B cell (primary cell): Measurements from ENCODE around the gene CARHSP1. TPM values are rescaled to one million over a fixed set of nuclear protein-coding genes. Genes with fewer than 3 reads are reported as not detected.

ENCODE experiments used
- ATAC-seq: fragments of 200-7000 bp; cut with Tn5 transposase; one replicate; pipeline ENCODE4 v1.10.0; 2021; ENCODE audit warnings: low read depth, mild to moderate bottlenecking, moderate number of reproducible peaks, moderate library complexity
- CTCF ChIA-PET: fragments of 350-600 bp; sonication (Branson Sonifier 250); formaldehyde crosslinking; loops from one replicate; lab custom pipeline; 2021; ENCODE audit warnings: antibody characterized with exemption, inconsistent platforms; lab: Charles Lee
- POLR2A ChIA-PET: fragments of 350-600 bp; sonication (Branson Sonifier 250); formaldehyde crosslinking; loops from one replicate; lab custom pipeline; 2021; ENCODE audit warnings: antibody characterized with exemption; lab: Charles Lee
- DNase-seq: peaks from one replicate; pipeline ENCODE4 v3.0.0; 2013
- H2AFZ ChIP-seq: 2 replicates; pipeline ENCODE4 v1.6.1; 2012; ENCODE audit warnings: mild to moderate bottlenecking, low read depth, low read length; ENCODE audit not compliant: insufficient read depth, poor library complexity, severe bottlenecking
- H3K27ac ChIP-seq, 2 donors: 1 replicate in 1 of 2; 2 replicates in 1 of 2; pipeline ENCODE4 v1.5.1; 2012 to 2013; ENCODE audit warnings: low read length in 2 of 2, mild to moderate bottlenecking in 2 of 2, moderate library complexity in 1 of 2
- H3K27me3 ChIP-seq, 4 experiments: fragments of 200-600 bp in 1 of 4; sonication (generic) in 1 of 4; replicated peaks in 1 of 4; 1 replicate in 2 of 4; 2 replicates in 2 of 4; pipeline versions ENCODE4 v1.6.1 to v1.7.0; 2013 to 2016; ENCODE audit warnings: low read length in 3 of 4, mild to moderate bottlenecking in 2 of 4, mixed read lengths in 1 of 4, moderate library complexity in 1 of 4; ENCODE audit not compliant: insufficient read depth in 4 of 4, control insufficient read depth in 3 of 4; ENCODE audit errors: control extremely low read depth in 1 of 4
- H3K36me3 ChIP-seq, 2 experiments: replicated peaks in 1 of 2; 1 replicate in 1 of 2; 2 replicates in 1 of 2; pipeline versions ENCODE4 v1.6.1 to v1.7.1; 2013; ENCODE audit warnings: low read length in 1 of 2; ENCODE audit not compliant: insufficient read depth in 2 of 2, control insufficient read depth in 1 of 2; ENCODE audit errors: control extremely low read depth in 1 of 2, extremely low read depth in 1 of 2
- H3K4me1 ChIP-seq, 2 donors: fragments of 200-600 bp in 1 of 2; sonication (generic) in 1 of 2; 1 replicate in 1 of 2; 2 replicates in 1 of 2; pipeline versions ENCODE4 v1.5.1 to v1.6.1; 2013 to 2017; ENCODE audit warnings: low read length in 2 of 2; ENCODE audit not compliant: control insufficient read depth in 2 of 2, insufficient read depth in 2 of 2
- H3K4me2 ChIP-seq: replicated peaks from 2 replicates; pipeline ENCODE3; 2012; ENCODE audit warnings: mild to moderate bottlenecking, low read depth, low read length; ENCODE audit not compliant: poor library complexity, severe bottlenecking
- H3K4me3 ChIP-seq, 5 experiments: fragments of 200-600 bp in 1 of 5; sonication (generic) in 1 of 5; 1 replicate in 3 of 5; 2 replicates in 2 of 5; pipeline versions ENCODE4 v1.5.1 to v1.7.0; 2011 to 2016; ENCODE audit warnings: low read length in 4 of 5, mild to moderate bottlenecking in 4 of 5, low read depth in 2 of 5, control low read depth in 1 of 5, moderate library complexity in 1 of 5; ENCODE audit not compliant: insufficient read depth in 1 of 5; ENCODE audit errors: control extremely low read depth in 1 of 5, extremely low read depth in 1 of 5
- H3K79me2 ChIP-seq: fragments of 200-600 bp; sonication (generic); one replicate; pipeline ENCODE4 v1.6.0; 2016; ENCODE audit warnings: low read length; ENCODE audit not compliant: control insufficient read depth, insufficient read depth
- H3K9ac ChIP-seq: fragments of 200-600 bp; sonication (generic); 2 replicates; pipeline ENCODE4 v1.6.1; 2017; ENCODE audit warnings: mild to moderate bottlenecking, low read length, moderate library complexity
- H3K9me3 ChIP-seq, 3 donors: one replicate each; pipeline versions ENCODE4 v1.6.1 to v1.7.1; 2013; ENCODE audit warnings: low read length in 2 of 3; ENCODE audit not compliant: control insufficient read depth in 2 of 3, insufficient read depth in 1 of 3; ENCODE audit errors: control extremely low read depth in 1 of 3
- H4K20me1 ChIP-seq: 2 replicates; pipeline ENCODE4 v1.6.0; 2012; ENCODE audit warnings: mild to moderate bottlenecking, low read length; ENCODE audit not compliant: insufficient read depth, control insufficient read depth, poor library complexity, severe bottlenecking
- H3K27ac Mint-ChIP-seq: one replicate; pipeline ENCODE4 v1.8.0; 2021; ENCODE audit warnings: mixed read lengths
- H3K27me3 Mint-ChIP-seq: one replicate; pipeline ENCODE4 v1.8.0; 2021; ENCODE audit warnings: mixed read lengths
- H3K4me1 Mint-ChIP-seq: one replicate; pipeline ENCODE4 v1.8.0; 2021; ENCODE audit warnings: mixed read lengths
- H3K4me3 Mint-ChIP-seq: one replicate; pipeline ENCODE4 v1.8.0; 2021; ENCODE audit warnings: mixed read lengths
- H3K9me3 Mint-ChIP-seq: one replicate; pipeline ENCODE4 v1.8.0; 2022; ENCODE audit warnings: mixed read lengths; ENCODE audit not compliant: insufficient read depth
- EZH2 ChIP-seq: IDR thresholded peaks from 2 replicates; pipeline ENCODE4 v1.6.1; 2012; ENCODE audit warnings: borderline replicate concordance, low read depth, mild to moderate bottlenecking, moderate library complexity, low read length; ENCODE audit not compliant: insufficient read depth, poor library complexity, severe bottlenecking
- WGBS: methylation state at CpG from one replicate; pipeline ENCODE4 v1.1.5; 2013; ENCODE audit warnings: missing lambda C conversion rate; ENCODE audit not compliant: insufficient coverage; 5-methylcytosine and 5-hydroxymethylcytosine counted together
- intact Hi-C: fragments of 100-400 bp; cut with micrococcal nuclease; formaldehyde crosslinking; loops from one replicate; pipeline ENCODE4 v1.10.0; 2022
- polyA plus RNA-seq: library from polyadenylated mRNA; depleted of rRNA; stranded (reverse); fragments of >200 nt; gene quantifications from 2 replicates; pipeline ENCODE4 v1.2.3, GENCODE V29; 2012
- total RNA-seq, 2 donors: library from RNA; stranded (reverse); fragments of 120-200 nt in 1 of 2; gene quantifications; 1 replicate in 1 of 2; 2 replicates in 1 of 2; pipeline versions ENCODE4 v1.2.3 to v1.2.4, GENCODE V29; 2013 to 2022
- TF ChIP-seq, protein P1 (sequence below): fragments of 200-600 bp; IDR thresholded peaks from one replicate; pipeline ENCODE4 v1.8.0; 2022; ENCODE audit warnings: antibody characterized with exemption, mild to moderate bottlenecking

CARHSP1 gene
- total and polyA plus RNA-seq, 2 donors (not counting 1 experiment from before 2014, with no cell fraction given), result 26.5 to 63.1 TPM

- Mint-ChIP-seq H3K27me3 (no peaks in the 10 kb centered on the region), H3K4me3 (no peak overlapping the region), H3K27ac (no peak overlapping the region), H3K4me1 (no peaks in the 10 kb centered on the region), H3K9me3 (no peaks in the 10 kb centered on the region)
- Histone ChIP-seq H3K4me2 (no peak overlapping the region), H3K27me3 (no peaks in the 10 kb centered on the region), H3K4me1 (no peaks in the 10 kb centered on the region), H3K9ac (no peak overlapping the region), H3K9me3 (no peaks in the 10 kb centered on the region), H2AFZ (no peak overlapping the region), H3K36me3 (peaks cover 2 to 95% of the 10 kb centered on the region in 2 experiments), H3K4me3 (no peak overlapping the region), H3K79me2 (peaks cover 13% of the 10 kb centered on the region), H3K27ac (no peak overlapping the region), H4K20me1 (peaks cover 52% of the 10 kb centered on the region)
- no peak for ATAC-seq
- POLR2A ChIA-PET, result no interaction called here
- DNase-seq, result no peak
- CTCF ChIA-PET, result interaction anchor here (1.3 kb wide), 1 partner anchor 12 kb away, joined by 3 read pairs; no protein-coding TSS in a partner anchor
- TF ChIP-seq EZH2, result no peak
- TF ChIP-seq, protein P1, sequence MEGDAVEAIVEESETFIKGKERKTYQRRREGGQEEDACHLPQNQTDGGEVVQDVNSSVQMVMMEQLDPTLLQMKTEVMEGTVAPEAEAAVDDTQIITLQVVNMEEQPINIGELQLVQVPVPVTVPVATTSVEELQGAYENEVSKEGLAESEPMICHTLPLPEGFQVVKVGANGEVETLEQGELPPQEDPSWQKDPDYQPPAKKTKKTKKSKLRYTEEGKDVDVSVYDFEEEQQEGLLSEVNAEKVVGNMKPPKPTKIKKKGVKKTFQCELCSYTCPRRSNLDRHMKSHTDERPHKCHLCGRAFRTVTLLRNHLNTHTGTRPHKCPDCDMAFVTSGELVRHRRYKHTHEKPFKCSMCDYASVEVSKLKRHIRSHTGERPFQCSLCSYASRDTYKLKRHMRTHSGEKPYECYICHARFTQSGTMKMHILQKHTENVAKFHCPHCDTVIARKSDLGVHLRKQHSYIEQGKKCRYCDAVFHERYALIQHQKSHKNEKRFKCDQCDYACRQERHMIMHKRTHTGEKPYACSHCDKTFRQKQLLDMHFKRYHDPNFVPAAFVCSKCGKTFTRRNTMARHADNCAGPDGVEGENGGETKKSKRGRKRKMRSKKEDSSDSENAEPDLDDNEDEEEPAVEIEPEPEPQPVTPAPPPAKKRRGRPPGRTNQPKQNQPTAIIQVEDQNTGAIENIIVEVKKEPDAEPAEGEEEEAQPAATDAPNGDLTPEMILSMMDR, result no peak
- 100% methylated on average over 8 of the region's 9 CpGs for WGBS
- intact Hi-C loops, result no loop called here
Observed at GRCh38 chr16:8903004-8903403, 34.2 kb upstream of the CARHSP1 start.

DNA sequence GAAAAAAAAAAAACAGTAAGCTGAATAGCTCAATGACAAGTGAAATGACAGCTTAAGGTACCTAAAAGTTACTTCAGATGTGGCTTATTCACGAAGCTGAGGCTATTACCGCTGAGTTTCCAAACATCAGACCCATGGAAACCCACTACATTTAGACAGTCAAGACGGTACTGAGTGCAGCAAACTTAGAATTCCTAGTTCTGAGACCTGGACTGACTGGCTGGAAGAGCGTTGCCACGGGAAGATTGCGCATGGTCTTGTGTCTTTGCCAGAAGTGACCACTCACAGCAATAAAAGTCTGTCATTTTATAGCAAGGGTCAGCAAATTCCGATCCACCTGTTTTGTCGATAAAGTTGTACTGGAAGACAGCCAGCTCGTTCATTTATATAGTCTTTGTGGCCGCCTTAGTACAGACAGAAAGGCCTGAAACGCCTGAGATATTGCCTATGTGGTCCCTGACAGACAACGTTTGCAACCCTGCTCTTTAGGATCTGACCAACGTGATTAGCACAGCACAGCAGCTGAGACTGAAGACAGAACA is 32.6 kb upstream of the CARHSP1 start:
- intact Hi-C loops, result no loop called here
- ChIA-PET POLR2A (no interaction called here), CTCF (interaction anchor here (1.1 to 4.3 kb wide), 3 partner anchors 35 to 107 kb away, joined by 5 to 12 read pairs (median 6); no protein-coding TSS in a partner anchor)
- no peaks in the 10 kb centered on the region for H3K9me3 ChIP-seq
- ATAC-seq (no peak), DNase-seq (no peak)
- H3K27me3 Mint-ChIP-seq, result no peaks in the 10 kb centered on the region
- H3K27me3 ChIP-seq, result no peaks in the 10 kb centered on the region
- H3K27ac Mint-ChIP-seq, result no peak overlapping the region
- peaks cover 2 to 94% of the 10 kb centered on the region in 2 experiments for H3K36me3 ChIP-seq
- no peak overlapping the region for H3K4me3 Mint-ChIP-seq
- 88% methylated on average over 12 of the region's 13 CpGs for WGBS
- no peak overlapping the region for H3K4me2 ChIP-seq
- H3K79me2 ChIP-seq, result peaks cover 15% of the 10 kb centered on the region
- no peak overlapping the region for H2AFZ ChIP-seq
- no peak overlapping the region for H3K4me3 ChIP-seq
- no peaks in the 10 kb centered on the region for H3K4me1 ChIP-seq
- TF ChIP-seq, protein P1, result no peak
- no peak for TF ChIP-seq EZH2
- no peaks in the 10 kb centered on the region for H3K4me1 Mint-ChIP-seq
- no peak overlapping the region for H3K27ac ChIP-seq
- no peak overlapping the region for H3K9ac ChIP-seq
- H4K20me1 ChIP-seq, result peaks cover 51% of the 10 kb centered on the region
- H3K9me3 Mint-ChIP-seq, result no peaks in the 10 kb centered on the region
